Gastroesophageal sphincter (tissue), 4 donors: ENCODE data around the gene CCDC57. TPM values are rescaled to one million over a fixed set of nuclear protein-coding genes. Genes with fewer than 3 reads are reported as not detected.
"Not testable (repeated sequence)": the region's sequence is repeated elsewhere in the genome, so short reads cannot be mapped to it uniquely, and the experiment has no call there.

Source experiments
- ATAC-seq: fragments of 150-250 bp; one replicate; pipeline ENCODE4 v1.9.1; 2016; ENCODE audit warnings: mild to moderate bottlenecking, moderate library complexity
- H3K27ac ChIP-seq, 4 donors: fragments of 200-600 bp; sonication (generic) in 3 of 4; 1 replicate in 3 of 4; 2 replicates in 1 of 4; pipeline ENCODE4 v1.5.1; 2016 to 2019
- H3K27me3 ChIP-seq: fragments of 200-600 bp; sonication (generic); one replicate; pipeline ENCODE4 v1.5.1; 2019
- H3K36me3 ChIP-seq, 2 donors: fragments of 200-600 bp; sonication (generic); one replicate each; pipeline ENCODE4 v1.5.1; 2019; ENCODE audit warnings: control low read depth in 1 of 2
- H3K4me1 ChIP-seq, 3 donors: fragments of 200-600 bp; sonication (generic); 1 replicate in 2 of 3; 2 replicates in 1 of 3; pipeline ENCODE4 v1.5.1; 2016 to 2019; ENCODE audit warnings: control low read depth in 2 of 3
- H3K4me3 ChIP-seq, 2 donors: fragments of 200-600 bp; sonication (generic); one replicate each; pipeline ENCODE4 v1.5.1; 2019; ENCODE audit warnings: mild to moderate bottlenecking in 1 of 2, moderate library complexity in 1 of 2
- H3K9me3 ChIP-seq, 3 donors: fragments of 200-600 bp; sonication (generic); one replicate each; pipeline ENCODE4 v1.5.1; 2017 to 2019; ENCODE audit warnings: control low read depth in 2 of 3
- EP300 ChIP-seq: sonication (generic); formaldehyde crosslinking; IDR thresholded peaks from one replicate; pipeline ENCODE4 v1.6.1; 2017; ENCODE audit warnings: antibody characterized with exemption, mild to moderate bottlenecking
- POLR2A ChIP-seq, 2 donors: fragments of 450-650 bp; IDR thresholded peaks; one replicate each; pipeline ENCODE4 v1.6.1; 2017; ENCODE audit warnings: antibody characterized with exemption in 2 of 2, mild to moderate bottlenecking in 2 of 2, moderate library complexity in 1 of 2
- POLR2AphosphoS5 ChIP-seq: sonication (generic); formaldehyde crosslinking; IDR thresholded peaks from one replicate; pipeline ENCODE4 v1.6.1; 2017; ENCODE audit warnings: antibody characterized with exemption
- WGBS, 2 donors: methylation state at CpG; one replicate each; pipeline ENCODE4 v1.1.5; 2018; ENCODE audit warnings: low coverage in 1 of 2; 5-methylcytosine and 5-hydroxymethylcytosine counted together
- total RNA-seq, 4 donors: library from RNA; depleted of rRNA; stranded (reverse); fragments of >200 nt; gene quantifications; one replicate each; pipeline ENCODE4 v1.1.0, GENCODE V29; 2016
- TF ChIP-seq, protein P1 (sequence below), 4 experiments: fragments of 200-600 bp in 2 of 4; fragments of 450-650 bp in 2 of 4; sonication (generic) in 1 of 4; IDR thresholded peaks; one replicate each; pipeline ENCODE4 v1.5.1; 2017 to 2019; ENCODE audit warnings: antibody characterized with exemption in 4 of 4, mild to moderate bottlenecking in 2 of 4, moderate library complexity in 2 of 4

CCDC57 gene
- total RNA-seq, 4 donors from 2014 or later, result 6.5 to 28.2 (median 16.2) TPM

DNA sequence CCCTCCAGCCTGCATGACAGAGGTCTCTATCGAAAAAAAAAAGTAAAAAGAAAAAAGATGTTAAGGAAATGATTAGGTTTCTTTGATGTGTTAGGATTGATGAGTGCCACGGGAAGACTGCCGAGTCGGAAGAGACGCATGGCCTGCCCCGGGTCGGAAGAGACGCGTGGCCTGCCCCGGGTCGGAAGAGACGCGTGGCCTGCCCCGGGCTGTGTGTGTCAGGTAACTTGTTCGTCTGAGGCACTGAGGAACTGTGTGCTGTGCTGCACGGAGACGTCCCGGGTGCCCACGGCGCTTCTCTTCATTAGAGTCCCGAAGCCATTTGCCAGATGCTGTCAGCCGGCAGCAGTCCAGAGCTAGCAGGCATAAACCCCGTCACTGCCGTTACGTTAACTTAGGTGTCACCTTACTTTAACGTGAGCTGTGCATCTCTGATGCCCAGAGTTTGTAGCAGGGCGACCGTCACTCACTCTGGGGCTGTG lies 74.1 kb downstream of the CCDC57 start:
- no peak for ATAC-seq
- WGBS, 2 donors, result 93 to 95% methylated on average over 11 to 27 of the region's 28 CpGs

DNA sequence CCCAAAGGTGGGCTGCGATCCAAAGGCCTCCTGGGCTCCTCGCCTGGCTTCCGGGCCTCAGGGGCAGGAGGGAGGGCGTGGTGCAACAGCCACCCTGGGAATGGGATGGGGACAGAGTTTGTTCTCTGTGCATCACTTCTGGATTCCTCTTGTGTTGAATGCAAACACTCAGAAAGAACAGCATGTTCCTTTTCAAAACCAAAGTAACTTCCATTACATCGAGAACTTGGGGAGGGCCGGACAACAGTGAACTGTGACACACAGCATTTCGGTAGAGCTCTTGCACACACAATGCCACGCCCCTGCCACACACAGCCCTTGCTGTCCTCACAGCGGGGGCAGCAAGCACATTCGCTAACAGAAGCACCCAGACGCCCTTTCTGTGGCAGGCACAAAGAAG lies 78.5 kb downstream of the CCDC57 start:
- no peaks in the 10 kb centered on the region for H3K27me3 ChIP-seq
- H3K4me3 ChIP-seq, result no peak overlapping the region
- TF ChIP-seq POLR2AphosphoS5 (no peak), POLR2A (IDR thresholded peaks at IDR 0.05) (no peak), EP300 (no peak)
- TF ChIP-seq, protein P1, sequence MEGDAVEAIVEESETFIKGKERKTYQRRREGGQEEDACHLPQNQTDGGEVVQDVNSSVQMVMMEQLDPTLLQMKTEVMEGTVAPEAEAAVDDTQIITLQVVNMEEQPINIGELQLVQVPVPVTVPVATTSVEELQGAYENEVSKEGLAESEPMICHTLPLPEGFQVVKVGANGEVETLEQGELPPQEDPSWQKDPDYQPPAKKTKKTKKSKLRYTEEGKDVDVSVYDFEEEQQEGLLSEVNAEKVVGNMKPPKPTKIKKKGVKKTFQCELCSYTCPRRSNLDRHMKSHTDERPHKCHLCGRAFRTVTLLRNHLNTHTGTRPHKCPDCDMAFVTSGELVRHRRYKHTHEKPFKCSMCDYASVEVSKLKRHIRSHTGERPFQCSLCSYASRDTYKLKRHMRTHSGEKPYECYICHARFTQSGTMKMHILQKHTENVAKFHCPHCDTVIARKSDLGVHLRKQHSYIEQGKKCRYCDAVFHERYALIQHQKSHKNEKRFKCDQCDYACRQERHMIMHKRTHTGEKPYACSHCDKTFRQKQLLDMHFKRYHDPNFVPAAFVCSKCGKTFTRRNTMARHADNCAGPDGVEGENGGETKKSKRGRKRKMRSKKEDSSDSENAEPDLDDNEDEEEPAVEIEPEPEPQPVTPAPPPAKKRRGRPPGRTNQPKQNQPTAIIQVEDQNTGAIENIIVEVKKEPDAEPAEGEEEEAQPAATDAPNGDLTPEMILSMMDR (IDR thresholded peaks at IDR 0.05), result no peak
- no peak overlapping the region for H3K27ac ChIP-seq
- no peaks in the 10 kb centered on the region for H3K4me1 ChIP-seq
- peaks cover 0 to 6% of the 10 kb centered on the region in 2 donors for H3K36me3 ChIP-seq
- peak; percentile 71 for ATAC-seq
- WGBS, 2 donors, result 90 to 92% methylated on average over 5 to 6 of the region's 11 CpGs
- H3K9me3 ChIP-seq, result no peaks in the 10 kb centered on the region

More for the DNA sequence above, 74.1 kb downstream of the CCDC57 start:
- Histone ChIP-seq H3K4me1 (no peaks in the 10 kb centered on the region), H3K27ac (no peak overlapping the region), H3K9me3 (no peaks in the 10 kb centered on the region), H3K36me3 (peaks cover 0 to 6% of the 10 kb centered on the region in 2 donors), H3K4me3 (no peak overlapping the region), H3K27me3 (no peaks in the 10 kb centered on the region)
- TF ChIP-seq POLR2A (IDR thresholded peaks at IDR 0.05) (no peak), EP300 (no peak), POLR2AphosphoS5 (no peak)
- TF ChIP-seq, protein P1 (IDR thresholded peaks at IDR 0.05), result no peak

- H3K36me3 ChIP-seq, H3K4me1 ChIP-seq, H3K27me3 ChIP-seq, H3K27ac ChIP-seq, H3K9me3 ChIP-seq, H3K4me3 ChIP-seq: not testable (repeated sequence)
- WGBS, 2 donors, result 81 to 83% methylated on average over 1 to 8 of the region's 8 CpGs
- peak; percentile 54 for ATAC-seq
Measured at GRCh38 chr17:82133166-82133953, 79.3 kb downstream of the CCDC57 start.

DNA sequence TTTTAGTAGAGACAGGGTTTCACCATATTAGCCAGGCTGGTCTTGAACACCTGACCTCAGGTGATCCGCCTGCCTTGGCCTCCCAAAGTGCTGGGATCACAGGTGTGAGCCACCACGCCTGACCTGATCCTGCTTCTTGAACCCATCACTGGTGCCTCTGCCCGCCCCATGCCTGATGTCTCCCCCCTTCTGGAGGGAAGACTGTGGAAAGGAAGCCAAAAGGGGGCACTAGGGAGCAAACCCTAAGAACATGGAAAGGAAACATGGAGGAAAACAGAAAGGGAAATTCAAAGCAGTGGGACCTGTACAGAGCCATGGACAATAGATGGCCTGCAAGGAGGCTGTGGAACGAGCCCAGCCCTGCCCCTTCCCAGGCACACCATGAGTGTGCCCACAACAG lies 83.5 kb downstream of the CCDC57 start:
- TF ChIP-seq, protein P1 (IDR thresholded peaks at IDR 0.05), result no peak
- no peak for TF ChIP-seq POLR2AphosphoS5
- TF ChIP-seq POLR2A (IDR thresholded peaks at IDR 0.05), result no peak
- TF ChIP-seq EP300, result no peak
- ATAC-seq, result no peak
- no CpG with 5 or more reads among the region's 4 CpGs for WGBS, 2 donors
- Histone ChIP-seq H3K27me3 (no peaks in the 10 kb centered on the region), H3K9me3 (no peaks in the 10 kb centered on the region), H3K4me1 (no peaks in the 10 kb centered on the region), H3K4me3 (no peak overlapping the region), H3K36me3 (peaks cover 0 to 33% of the 10 kb centered on the region in 2 donors), H3K27ac (no peak overlapping the region)

- WGBS, 2 donors, result 66 to 82% methylated on average over 7 to 9 of the region's 15 CpGs
- Histone ChIP-seq H3K4me3 (no peak overlapping the region), H3K27me3 (no peaks in the 10 kb centered on the region), H3K9me3 (no peaks in the 10 kb centered on the region), H3K36me3 (peaks cover 0 to 34% of the 10 kb centered on the region in 2 donors), H3K4me1 (no peaks in the 10 kb centered on the region), H3K27ac (no peak overlapping the region)
- TF ChIP-seq EP300, result no peak
- TF ChIP-seq, protein P1 (IDR thresholded peaks at IDR 0.05), result no peak
- TF ChIP-seq POLR2A (IDR thresholded peaks at IDR 0.05), result no peak
- TF ChIP-seq POLR2AphosphoS5, result no peak
- ATAC-seq, result no peak
Measured at GRCh38 chr17:82128287-82128686, 84.4 kb downstream of the CCDC57 start.
